ENCODE results near the gene PLA2G4C. TPM values are rescaled to one million over a fixed set of nuclear protein-coding genes. Genes with fewer than 3 reads are reported as not detected.

The PLA2G4C gene
- total and polyA plus RNA-seq, 2 of the 8 experiments (the other 6 are each of a cell fraction or from before 2014, with no cell fraction given), result 14.9 to 20.5 TPM

GRCh38 chr19:48064509-48064908, 46.1 kb downstream of the PLA2G4C start:
- Histone ChIP-seq H3K79me1 (ENCODE audit: low read depth, low read length) (no peaks in the 10 kb centered on the region), H3K4me2 (ENCODE audit: insufficient read depth in 1 of 2, low read depth in 2 of 2, low read length in 2 of 2) (no peak overlapping the region), H3K4me1 (replicated peaks in 1 of 4; ENCODE audit: control insufficient read depth in 3 of 4, insufficient read depth in 4 of 4, low read length in 3 of 4) (peaks cover 4 to 16% (median 7%) of the 10 kb centered on the region in 4 experiments; a peak in 6 of 7 replicates), H3K23me2 (ENCODE audit: low read depth, low read length) (no peaks in the 10 kb centered on the region), H3K56ac (replicated peaks; ENCODE audit: insufficient read length, low read depth, low read length) (no peak overlapping the region), H2AFZ (ENCODE audit: low read length) (no peak overlapping the region), H4K20me1 (replicated peaks in 1 of 2; ENCODE audit: control insufficient read depth in 1 of 2, insufficient read depth in 2 of 2, low read length in 2 of 2) (no peaks in the 10 kb centered on the region), H4K91ac (replicated peaks; ENCODE audit: insufficient read length, low read length) (no peak overlapping the region), H3K36me3 (ENCODE audit: control insufficient read depth in 2 of 4, insufficient read depth in 4 of 4, low read length in 3 of 4) (no peaks in the 10 kb centered on the region), H3K23ac (ENCODE audit: insufficient read length) (no peak overlapping the region), H3K4me3 (ENCODE audit: extremely low read depth in 1 of 4, insufficient read depth in 2 of 4, low read depth in 3 of 4, low read length in 4 of 4) (peak overlapping the region in 1 of 4 experiments; percentile 0; a peak in 1 of 8 replicates), H2BK15ac (ENCODE audit: low read length) (no peak overlapping the region), H4K8ac (ENCODE audit: extremely low read depth, insufficient read depth, low read length) (no peak overlapping the region), H2BK5ac (ENCODE audit: low read depth, low read length) (peak overlapping the region; percentile 36; the same call in 1 of the 2 replicates), H3K14ac (ENCODE audit: insufficient read length) (no peak overlapping the region), H3K27me3 (replicated peaks in 1 of 4; ENCODE audit: control insufficient read depth in 3 of 4, extremely low read depth in 1 of 4, insufficient read depth in 3 of 4, low read length in 3 of 4) (no peaks in the 10 kb centered on the region), H3K79me2 (ENCODE audit: control insufficient read depth in 1 of 2, insufficient read depth in 2 of 2, low read length in 2 of 2) (no peaks in the 10 kb centered on the region), H3K9ac (replicated peaks in 1 of 4; ENCODE audit: extremely low read depth in 1 of 4, low read depth in 3 of 4, low read length in 3 of 4) (no peak overlapping the region), H2BK120ac (replicated peaks; ENCODE audit: low read depth, low read length) (no peak overlapping the region), H2BK20ac (ENCODE audit: low read length) (no peak overlapping the region), H4K5ac (ENCODE audit: insufficient read length, low read depth, low read length) (no peak overlapping the region), H2AK5ac (ENCODE audit: low read depth, low read length) (no peak overlapping the region), H2BK12ac (ENCODE audit: low read depth, low read length) (no peak overlapping the region), H3K27ac (ENCODE audit: low read depth, low read length) (peak overlapping the region; percentile 66; the same call in 1 of the 2 replicates), H3K4ac (replicated peaks; ENCODE audit: insufficient read length, low read depth, low read length) (no peak overlapping the region), H3K9me3 (ENCODE audit: insufficient read depth in 2 of 2, low read depth in 1 of 2, low read length in 1 of 2) (no peaks in the 10 kb centered on the region), H3K18ac (ENCODE audit: extremely low read depth, low read length) (no peak overlapping the region)
- CTCF ChIA-PET (ENCODE audit: partially characterized antibody), result interaction anchor here (0.7 kb wide), 1 partner anchor 91 kb away, joined by 4 read pairs; no protein-coding TSS in a partner anchor
- peak; percentile 52 for FAIRE-seq
- WGBS, 2 experiments (ENCODE audit: extremely low coverage in 1 of 2, insufficient coverage in 1 of 2, insufficient read length in 1 of 2, insufficient replicate concordance in 2 of 2, low coverage in 1 of 2, low lambda C conversion rate in 2 of 2, missing lambda C conversion rate in 1 of 2), result 72% methylated on average over 2 of the region's 2 CpGs; no CpG with 5 or more reads in 1 of the 2 experiments
- POLR2A ChIA-PET (ENCODE audit: partially characterized antibody), result no interaction called here
- DNase-seq (ENCODE audit: low read depth in 1 of 2, low spot score in 2 of 2), result peak in 1 of 2 experiments; percentile 23
- TF ChIP-seq CTBP2 (IDR thresholded peaks at IDR 0.05; ENCODE audit: borderline replicate concordance, insufficient read depth, insufficient read length, low read length) (no peak), GTF2F1 (IDR thresholded peaks at IDR 0.05; ENCODE audit: borderline replicate concordance, low read depth, low read length) (no peak), ZNF274 (IDR thresholded peaks at IDR 0.05; ENCODE audit: borderline replicate concordance, extremely low read depth, low read length) (no peak), SUZ12 (IDR thresholded peaks at IDR 0.05; ENCODE audit: low read length) (no peak), SP2 (IDR thresholded peaks at IDR 0.05; ENCODE audit: low read length) (no peak), ATF2 (IDR thresholded peaks at IDR 0.05; ENCODE audit: low read length) (0 out of 2 replicates have a peak, but pooled peaks have one; percentile 65), CBX5 (IDR thresholded peaks at IDR 0.05; ENCODE audit: low read depth, low read length) (no peak), MAX (IDR thresholded peaks at IDR 0.05) (peak; percentile 43; the same call in 1 of the 2 replicates), SIRT6 (IDR thresholded peaks at IDR 0.05; ENCODE audit: low read length) (no peak), ATF3 (IDR thresholded peaks at IDR 0.05; ENCODE audit: insufficient read depth, low read depth, low read length) (no peak), JUN (IDR thresholded peaks at IDR 0.05; ENCODE audit: low read depth, low read length) (peak; percentile 74; the same call in 1 of the 2 replicates)
